Measurements from ENCODE around the gene EIF1AX. TPM values are rescaled to one million over a fixed set of nuclear protein-coding genes. Genes with fewer than 3 reads are reported as not detected.

EIF1AX gene
- total and polyA plus RNA-seq, 9 of the 15 experiments (the other 6 are each of a cell fraction or from before 2014, with no cell fraction given): 54.2 to 178 (median 73.5) TPM

GRCh38 chrX:20141281-20142220 lies at the start of gene EIF1AX (continued):
- TF ChIP-seq DDX20 (tag; IDR thresholded peaks at IDR 0.05; ENCODE audit: low read depth): no peak
- TF ChIP-seq DIDO1 (tag; IDR thresholded peaks at IDR 0.05; ENCODE audit: low read depth): no peak
- no peak for TF ChIP-seq ZNF311 (CRISPR knock-in tag; IDR thresholded peaks at IDR 0.05)
- no peak for TF ChIP-seq ATF6 (CRISPR knock-in tag; IDR thresholded peaks at IDR 0.05)
- TF ChIP-seq FOXO4 (CRISPR knock-in tag; IDR thresholded peaks at IDR 0.05): no peak
- no peak for TF ChIP-seq RCOR1 (IDR thresholded peaks at IDR 0.05; ENCODE audit: borderline replicate concordance in 1 of 2, low read depth in 2 of 2, low read length in 2 of 2)
- TF ChIP-seq ZNF165 (CRISPR knock-in tag; IDR thresholded peaks at IDR 0.05; ENCODE audit: borderline replicate concordance): no peak
- peak; percentile 33 for TF ChIP-seq U2AF1 (optimal IDR thresholded peaks at IDR 0.05; ENCODE audit: low read depth, low read length)
- no peak for TF ChIP-seq ZNF780A (CRISPR knock-in tag; IDR thresholded peaks at IDR 0.05)
- peak; percentile 94 for TF ChIP-seq CREM (IDR thresholded peaks at IDR 0.05; ENCODE audit: low read depth)
- TF ChIP-seq ID3 (CRISPR knock-in tag; IDR thresholded peaks at IDR 0.05): no peak
- no peak for TF ChIP-seq ID3 (tag; IDR thresholded peaks at IDR 0.05)
- no peak for TF ChIP-seq ESRRA (IDR thresholded peaks at IDR 0.05; ENCODE audit: borderline replicate concordance, low read depth)
- no peak for TF ChIP-seq ZNF785 (CRISPR knock-in tag; IDR thresholded peaks at IDR 0.05)
- TF ChIP-seq NFXL1 (CRISPR knock-in tag; IDR thresholded peaks at IDR 0.05): no peak
- no peak for TF ChIP-seq PTTG1 (tag; IDR thresholded peaks at IDR 0.05; ENCODE audit: low read depth)
- no peak for TF ChIP-seq ARID3B (CRISPR knock-in tag; IDR thresholded peaks at IDR 0.05; ENCODE audit: borderline replicate concordance)
- TF ChIP-seq ZC3H4 (CRISPR knock-in tag; IDR thresholded peaks at IDR 0.05; ENCODE audit: borderline replicate concordance): no peak
- TF ChIP-seq ELF2 (CRISPR knock-in tag; IDR thresholded peaks at IDR 0.05): no peak
